A549 (cell line): ENCODE results near the gene ASMT. TPM values are rescaled to one million over a fixed set of nuclear protein-coding genes. Genes with fewer than 3 reads are reported as not detected.
A peak's percentile ranks its signal among the peaks of the same experiment; 100 is the strongest.

ENCODE experiments used
- ATAC-seq, 2 experiments: fragments of 200-7000 bp in 1 of 2; fragments of >200 bp in 1 of 2; cut with Nextera tagmentation in 1 of 2; cut with Tn5 transposase in 1 of 2; 3 replicates each; pipeline versions ENCODE4 v1.8.0 to v1.9.1; 2018 to 2020; ENCODE audit warnings: mild to moderate bottlenecking in 1 of 2, moderate library complexity in 1 of 2
- CTCF ChIA-PET: fragments of 300-600 bp; sonication (Branson Sonifier 250); formaldehyde crosslinking; extraction: SDS; loops from one replicate; lab custom pipeline; 2021; ENCODE audit warnings: antibody characterized with exemption, inconsistent platforms; lab: Yijun Ruan, JAX
- POLR2A ChIA-PET: fragments of 350-600 bp; formaldehyde crosslinking; extraction: SDS; loops from one replicate; lab custom pipeline; 2021; ENCODE audit warnings: antibody characterized with exemption, inconsistent platforms; lab: Yijun Ruan, JAX
- DNase-seq, 2 experiments: peaks; one replicate each; pipeline versions ENCODE4 v3.0.0 to v3.0.0-alpha.2; 2011 to 2016; ENCODE audit warnings: low read depth in 1 of 2, low spot score in 1 of 2
- FAIRE-seq: peaks from 2 replicates; lab custom pipeline; 2011; peaks lifted over from hg19 to GRCh38; lab: Jason Lieb, UNC
- H3K27ac ChIP-seq, 2 experiments: fragments of >200 bp; sonication (Bioruptor Twin); formaldehyde crosslinking; 3 replicates each; pipeline ENCODE4 v1.5.1; 2016 to 2017
- H3K4me1 ChIP-seq: fragments of >200 bp; sonication (Bioruptor Twin); formaldehyde crosslinking; 3 replicates; pipeline ENCODE4 v1.6.1; 2016
- H3K4me2 ChIP-seq: fragments of >200 bp; sonication (Bioruptor Twin); formaldehyde crosslinking; 3 replicates; pipeline ENCODE4 v1.6.1; 2016
- H3K4me3 ChIP-seq: fragments of >200 bp; sonication (Bioruptor Twin); formaldehyde crosslinking; 3 replicates; pipeline ENCODE4 v1.5.1; 2016
- H3K9me3 ChIP-seq: fragments of >200 bp; sonication (Bioruptor Twin); formaldehyde crosslinking; 3 replicates; pipeline ENCODE4 v1.6.1; 2016
- BHLHE40 ChIP-seq: IDR thresholded peaks from 2 replicates; pipeline ENCODE4 v1.6.1; 2012; ENCODE audit warnings: low read depth, low read length, inconsistent platforms
- CBX2 ChIP-seq: fragments of 200-600 bp; sonication (generic); IDR thresholded peaks from 2 replicates; pipeline ENCODE4 v1.6.1; 2016; ENCODE audit warnings: low read depth, mild to moderate bottlenecking, borderline replicate concordance
- CBX8 ChIP-seq: fragments of 200-600 bp; sonication (generic); IDR thresholded peaks from 2 replicates; pipeline ENCODE4 v1.6.1; 2016
- CEBPB ChIP-seq, 2 experiments: fragments of >200 bp in 1 of 2; sonication (Bioruptor Twin) in 1 of 2; formaldehyde crosslinking in 1 of 2; IDR thresholded peaks; 2 replicates each; pipeline ENCODE4 v1.6.1; 2012 to 2016
- CHD2 ChIP-seq: fragments of 150-350 bp; IDR thresholded peaks from 2 replicates; pipeline ENCODE4 v1.6.1; 2014; ENCODE audit warnings: low read length; ENCODE audit not compliant: partially characterized antibody
- EHF ChIP-seq: fragments of 250-450 bp; sonication (Bioruptor Pico); IDR thresholded peaks from 2 replicates; pipeline ENCODE4 v1.5.0; 2020; ENCODE audit warnings: mild to moderate bottlenecking
- EHMT2 ChIP-seq: fragments of 200-600 bp; sonication (generic); IDR thresholded peaks from 2 replicates; pipeline ENCODE4 v1.6.1; 2016; ENCODE audit warnings: antibody characterized with exemption, low read depth, mild to moderate bottlenecking, moderate library complexity
- ELK1 ChIP-seq: fragments of 150-350 bp; IDR thresholded peaks from 2 replicates; pipeline ENCODE4 v1.6.1; 2014; ENCODE audit warnings: low read depth, mild to moderate bottlenecking, low read length
- EP300 ChIP-seq, 2 experiments: fragments of >200 bp; sonication (Bioruptor Twin); formaldehyde crosslinking; IDR thresholded peaks; 2 replicates in 1 of 2; 3 replicates in 1 of 2; pipeline ENCODE4 v1.6.1; 2016 to 2017
- ESRRA ChIP-seq: fragments of 150-350 bp; IDR thresholded peaks from 2 replicates; pipeline ENCODE4 v1.6.1; 2014; ENCODE audit warnings: mild to moderate bottlenecking, low read length, borderline replicate concordance
- FOSB ChIP-seq: fragments of 250-450 bp; sonication (Bioruptor Pico); IDR thresholded peaks from 2 replicates; pipeline ENCODE4 v1.5.0; 2020; ENCODE audit warnings: mild to moderate bottlenecking, moderate library complexity
- FOSL2 ChIP-seq, 2 experiments: fragments of 450-650 bp in 1 of 2; fragments of >200 bp in 1 of 2; sonication (Bioruptor Twin) in 1 of 2; formaldehyde crosslinking; IDR thresholded peaks; 2 replicates each; pipeline versions ENCODE4 v1.5.0 to v1.6.1; 2016 to 2020; ENCODE audit warnings: mild to moderate bottlenecking in 1 of 2, moderate library complexity in 1 of 2
- HDAC2 ChIP-seq: fragments of 200-600 bp; sonication (generic); IDR thresholded peaks from 2 replicates; pipeline ENCODE4 v1.6.1; 2016
- HES2 ChIP-seq: fragments of >200 bp; sonication (Bioruptor Twin); formaldehyde crosslinking; IDR thresholded peaks from 2 replicates; pipeline ENCODE4 v1.6.1; 2016
- HOXB13 ChIP-seq: fragments of 250-450 bp; sonication (Bioruptor Pico); IDR thresholded peaks from 2 replicates; pipeline ENCODE4 v1.5.0; 2020; ENCODE audit warnings: low read depth, mild to moderate bottlenecking, moderate library complexity
- JUN ChIP-seq, 2 experiments: fragments of >200 bp; sonication (Bioruptor Twin); formaldehyde crosslinking; IDR thresholded peaks; 2 replicates in 1 of 2; 3 replicates in 1 of 2; pipeline ENCODE4 v1.6.1; 2016 to 2017
- JUNB ChIP-seq: fragments of >200 bp; sonication (Bioruptor Twin); formaldehyde crosslinking; IDR thresholded peaks from 2 replicates; pipeline ENCODE4 v1.6.1; 2016
- KDM1A ChIP-seq: fragments of 200-600 bp; sonication (generic); IDR thresholded peaks from 2 replicates; pipeline ENCODE4 v1.6.1; 2016; ENCODE audit warnings: low read depth, mild to moderate bottlenecking
- KDM5A ChIP-seq: fragments of 200-600 bp; sonication (generic); IDR thresholded peaks from 2 replicates; pipeline ENCODE4 v1.6.1; 2016; ENCODE audit warnings: antibody characterized with exemption, mild to moderate bottlenecking
- MAZ ChIP-seq: fragments of 150-350 bp; IDR thresholded peaks from 2 replicates; pipeline ENCODE4 v1.6.1; 2014; ENCODE audit warnings: antibody characterized with exemption, low read depth, low read length, borderline replicate concordance
- NFE2L2 ChIP-seq: fragments of 150-350 bp; conservative IDR thresholded peaks from 2 replicates; pipeline ENCODE4 v1.6.1; 2014; ENCODE audit warnings: low read length
- NR3C1 ChIP-seq: fragments of >200 bp; sonication (Bioruptor Twin); formaldehyde crosslinking; IDR thresholded peaks from 3 replicates; pipeline ENCODE4 v1.6.1; 2017
- PHF8 ChIP-seq: fragments of 200-600 bp; sonication (generic); IDR thresholded peaks from 2 replicates; pipeline ENCODE4 v1.6.1; 2016; ENCODE audit warnings: low read depth, mild to moderate bottlenecking, antibody characterized with exemption, moderate library complexity, borderline replicate concordance
- POLR2AphosphoS2 ChIP-seq: conservative IDR thresholded peaks from 2 replicates; pipeline ENCODE4 v1.6.1; 2012; ENCODE audit warnings: low read length, improper control_type of control experiment, inconsistent platforms
- RARB ChIP-seq: fragments of 250-450 bp; sonication (Bioruptor Pico); IDR thresholded peaks from 2 replicates; pipeline ENCODE4 v1.8.0; 2021; ENCODE audit warnings: mild to moderate bottlenecking, moderate library complexity
- RFX5 ChIP-seq: fragments of 450-650 bp; IDR thresholded peaks from 2 replicates; pipeline ENCODE4 v1.7.1; 2014; ENCODE audit warnings: antibody characterized with exemption, mild to moderate bottlenecking, moderate library complexity
- RNF2 ChIP-seq: fragments of 200-600 bp; sonication (generic); IDR thresholded peaks from 2 replicates; pipeline ENCODE4 v1.6.1; 2016; ENCODE audit warnings: low read depth, mild to moderate bottlenecking, antibody characterized with exemption, moderate library complexity, borderline replicate concordance
- SMC3 ChIP-seq: fragments of >200 bp; sonication (Bioruptor Twin); formaldehyde crosslinking; IDR thresholded peaks from 3 replicates; pipeline ENCODE4 v1.6.1; 2018; ENCODE audit warnings: inconsistent platforms
- SREBF2 ChIP-seq: fragments of 450-650 bp; IDR thresholded peaks from 2 replicates; pipeline ENCODE4 v1.6.1; 2014; ENCODE audit warnings: mild to moderate bottlenecking, moderate library complexity
- TFCP2L1 ChIP-seq: fragments of 250-450 bp; sonication (Bioruptor Pico); IDR thresholded peaks from 2 replicates; pipeline ENCODE4 v1.5.0; 2021; ENCODE audit warnings: mild to moderate bottlenecking
- TP53 ChIP-seq: fragments of 250-450 bp; sonication (Bioruptor Pico); IDR thresholded peaks from 2 replicates; pipeline ENCODE4 v1.5.0; 2021; ENCODE audit warnings: mild to moderate bottlenecking, moderate library complexity
- ZC3H11A ChIP-seq: fragments of 450-650 bp; IDR thresholded peaks from 2 replicates; pipeline ENCODE4 v1.6.1; 2014; ENCODE audit warnings: antibody characterized with exemption, mild to moderate bottlenecking
- ZFP36 ChIP-seq: fragments of 450-650 bp; IDR thresholded peaks from 2 replicates; pipeline ENCODE4 v1.6.1; 2014; ENCODE audit warnings: borderline replicate concordance; ENCODE audit not compliant: partially characterized antibody
- WGBS: methylation state at CpG from one replicate; pipeline ENCODE4 v1.1.6; 2017; ENCODE audit errors: missing lambda C conversion rate; 5-methylcytosine and 5-hydroxymethylcytosine counted together
- polyA plus RNA-seq, 4 experiments: library from polyadenylated mRNA; depleted of rRNA in 3 of 4; stranded (reverse); fragments of >200 nt; fragmentation: RNase III in 1 of 4; extraction: RNeasy Plus Mini Kit Qiagen cat#74134 plus additional on column Dnase treatment in 1 of 4; gene quantifications; 2 replicates in 3 of 4; 3 replicates in 1 of 4; pipeline ENCODE4 v1.2.3, GENCODE V29; 2011 to 2017
- TF ChIP-seq, protein P1 (sequence below): fragments of >200 bp; sonication (Bioruptor Twin); formaldehyde crosslinking; IDR thresholded peaks from 3 replicates; pipeline ENCODE4 v1.6.1; 2016
- TF ChIP-seq, protein P2 (sequence below): IDR thresholded peaks from 2 replicates; pipeline ENCODE4 v1.6.1; 2012; ENCODE audit warnings: low read depth, borderline replicate concordance
- TF ChIP-seq, protein P3 (sequence below): IDR thresholded peaks from 2 replicates; pipeline ENCODE4 v1.6.1; 2012
- TF ChIP-seq, protein P4 (sequence below): IDR thresholded peaks from 2 replicates; pipeline ENCODE4 v1.6.1; 2012

The ASMT gene
- polyA plus RNA-seq, 2 of the 4 experiments (the other 2 are of a cell fraction) = 0.12 to 0.16 TPM

GRCh38 chrX:1591102-1591862 is 23.6 kb upstream of the ASMT start, which contains the start of gene AKAP17A:
Gene AKAP17A, plus strand, starts transcription at chrX:1591604. Its CDS starts 1,859 bp downstream, at chrX:1593463.
- 6% methylated on average over 5 of the region's 66 CpGs for WGBS
- FAIRE-seq = peak; percentile 80

More at GRCh38 chrX:1591102-1591862, 23.6 kb upstream of the ASMT start, which contains the start of gene AKAP17A:
- Histone ChIP-seq H3K9me3 (no peaks in the 10 kb centered on the region), H3K27ac (peak within 1 kb of the TSS; percentile 99), H3K4me2 (peak within 1 kb of the TSS; percentile 80), H3K4me1 (peaks cover 13% of the 10 kb centered on the region; the same call in 2 of the 3 replicates), H3K4me3 (peak within 1 kb of the TSS; percentile 99)
- DNase-seq = peak; percentile 88 to 96
- POLR2A ChIA-PET = no interaction called here
- no peak for TF ChIP-seq JUNB
- TF ChIP-seq, protein P1, sequence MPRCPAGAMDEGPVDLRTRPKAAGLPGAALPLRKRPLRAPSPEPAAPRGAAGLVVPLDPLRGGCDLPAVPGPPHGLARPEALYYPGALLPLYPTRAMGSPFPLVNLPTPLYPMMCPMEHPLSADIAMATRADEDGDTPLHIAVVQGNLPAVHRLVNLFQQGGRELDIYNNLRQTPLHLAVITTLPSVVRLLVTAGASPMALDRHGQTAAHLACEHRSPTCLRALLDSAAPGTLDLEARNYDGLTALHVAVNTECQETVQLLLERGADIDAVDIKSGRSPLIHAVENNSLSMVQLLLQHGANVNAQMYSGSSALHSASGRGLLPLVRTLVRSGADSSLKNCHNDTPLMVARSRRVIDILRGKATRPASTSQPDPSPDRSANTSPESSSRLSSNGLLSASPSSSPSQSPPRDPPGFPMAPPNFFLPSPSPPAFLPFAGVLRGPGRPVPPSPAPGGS = peak; percentile 73; the same call in 2 of the 3 replicates
- TF ChIP-seq, protein P2, sequence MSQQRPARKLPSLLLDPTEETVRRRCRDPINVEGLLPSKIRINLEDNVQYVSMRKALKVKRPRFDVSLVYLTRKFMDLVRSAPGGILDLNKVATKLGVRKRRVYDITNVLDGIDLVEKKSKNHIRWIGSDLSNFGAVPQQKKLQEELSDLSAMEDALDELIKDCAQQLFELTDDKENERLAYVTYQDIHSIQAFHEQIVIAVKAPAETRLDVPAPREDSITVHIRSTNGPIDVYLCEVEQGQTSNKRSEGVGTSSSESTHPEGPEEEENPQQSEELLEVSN = peak; percentile 44; the same call in 1 of the 2 replicates
- TF ChIP-seq, protein P3, sequence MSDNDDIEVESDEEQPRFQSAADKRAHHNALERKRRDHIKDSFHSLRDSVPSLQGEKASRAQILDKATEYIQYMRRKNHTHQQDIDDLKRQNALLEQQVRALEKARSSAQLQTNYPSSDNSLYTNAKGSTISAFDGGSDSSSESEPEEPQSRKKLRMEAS = peak; percentile 56
- no peak for TF ChIP-seq TFCP2L1 (CRISPR knock-in tag)
- TF ChIP-seq KDM1A = no peak
- TF ChIP-seq EHMT2 = no peak
- TF ChIP-seq CEBPB (IDR thresholded peaks at IDR 0.05) = no peak
- no peak for TF ChIP-seq EP300 (IDR thresholded peaks at IDR 0.05)
- no peak for TF ChIP-seq MAZ
- no peak for TF ChIP-seq BHLHE40
- TF ChIP-seq RNF2 = no peak
- TF ChIP-seq TP53 (CRISPR knock-in tag) = no peak
- TF ChIP-seq SMC3 = no peak
- TF ChIP-seq PHF8 = 0 out of 2 replicates have a peak, but pooled peaks have one; percentile 34
- TF ChIP-seq ZFP36 = no peak
- no peak for TF ChIP-seq RFX5
- TF ChIP-seq RARB (CRISPR knock-in tag) = no peak
- no peak for TF ChIP-seq POLR2AphosphoS2
- TF ChIP-seq, protein P4, sequence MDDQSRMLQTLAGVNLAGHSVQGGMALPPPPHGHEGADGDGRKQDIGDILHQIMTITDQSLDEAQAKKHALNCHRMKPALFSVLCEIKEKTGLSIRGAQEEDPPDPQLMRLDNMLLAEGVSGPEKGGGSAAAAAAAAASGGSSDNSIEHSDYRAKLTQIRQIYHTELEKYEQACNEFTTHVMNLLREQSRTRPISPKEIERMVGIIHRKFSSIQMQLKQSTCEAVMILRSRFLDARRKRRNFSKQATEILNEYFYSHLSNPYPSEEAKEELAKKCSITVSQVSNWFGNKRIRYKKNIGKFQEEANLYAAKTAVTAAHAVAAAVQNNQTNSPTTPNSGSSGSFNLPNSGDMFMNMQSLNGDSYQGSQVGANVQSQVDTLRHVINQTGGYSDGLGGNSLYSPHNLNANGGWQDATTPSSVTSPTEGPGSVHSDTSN = no peak
- TF ChIP-seq HES2 = no peak
- no peak for TF ChIP-seq ZC3H11A
- no peak for TF ChIP-seq SREBF2
- TF ChIP-seq JUN (IDR thresholded peaks at IDR 0.05) = peak in 1 of 2 experiments; percentile 87; a peak in 3 of 5 replicates
- no peak for TF ChIP-seq HDAC2
- TF ChIP-seq NR3C1 = no peak
- TF ChIP-seq FOSB (CRISPR knock-in tag) = no peak
- TF ChIP-seq CHD2 = no peak
- TF ChIP-seq KDM5A = no peak
- no peak for TF ChIP-seq EHF
- TF ChIP-seq CBX8 = no peak
- TF ChIP-seq HOXB13 (CRISPR knock-in tag) = no peak
- no peak for TF ChIP-seq ESRRA
- TF ChIP-seq ELK1 = no peak
- TF ChIP-seq FOSL2 (IDR thresholded peaks at IDR 0.05) = no peak
- peak; percentile 56 for TF ChIP-seq FOSL2 (CRISPR knock-in tag; IDR thresholded peaks at IDR 0.05)
- TF ChIP-seq NFE2L2 = no peak
- TF ChIP-seq CBX2 = no peak
- CTCF ChIA-PET = no interaction called here
- peak; percentile 93 to 94 for ATAC-seq
